NB4 (cell line): ENCODE results near the gene ADORA2A.

ENCODE experiments used
- CTCF ChIP-seq: IDR thresholded peaks from one replicate; pipeline ENCODE4 v1.5.1; 2012; ENCODE audit warnings: low read depth, low read length
- MAX ChIP-seq: IDR thresholded peaks from 2 replicates; pipeline ENCODE4 v1.6.1; 2011; ENCODE audit warnings: low read depth, low read length
- MYC ChIP-seq: IDR thresholded peaks from 2 replicates; pipeline ENCODE4 v1.6.1; 2011; ENCODE audit warnings: low read depth, low read length
- POLR2A ChIP-seq: IDR thresholded peaks from 2 replicates; pipeline ENCODE4 v1.6.1; 2011; ENCODE audit warnings: mild to moderate bottlenecking; ENCODE audit not compliant: insufficient read length; ENCODE audit errors: extremely low read depth

GRCh38 chr22:24417901-24418641 is 9.3 kb upstream of the ADORA2A start:
- no peak for TF ChIP-seq POLR2A
- TF ChIP-seq CTCF = no peak
- no peak for TF ChIP-seq MAX
- no peak for TF ChIP-seq MYC
